Measurements from ENCODE around the gene ARF4. TPM values are rescaled to one million over a fixed set of nuclear protein-coding genes. Genes with fewer than 3 reads are reported as not detected.

The ARF4 gene
- total RNA-seq, 2 donors from 2014 or later = 213 to 250 TPM

GRCh38 chr3:57530071-57530608, 67.0 kb downstream of the ARF4 start:
- intact Hi-C loops (cut with DNase I) = no loop called here
- no peak overlapping the region for H3K9ac ChIP-seq (ENCODE audit: low read depth in 2 of 2, low read length in 2 of 2)
- DNase-seq = no peak

More at GRCh38 chr3:57530071-57530608, 67.0 kb downstream of the ARF4 start:
- Histone ChIP-seq H3K9me3 (no peaks in the 10 kb centered on the region), H3K4me3 (no peak overlapping the region), H3K4me1 (peaks cover 5% of the 10 kb centered on the region), H3K27me3 (no peaks in the 10 kb centered on the region), H3K27ac (no peak overlapping the region), H3K36me3 (no peaks in the 10 kb centered on the region)
- no peak for TF ChIP-seq CTCF (IDR thresholded peaks at IDR 0.05)

Other genes starting within 250 kb of the ARF4 start
- under 1 TPM; 0.02 to 0.05 TPM for gene DNAH12, start 53.0 kb downstream of the ARF4 start, total RNA-seq
- gene PDE12, start 41.1 kb downstream of the ARF4 start, total RNA-seq = 10 to 100 TPM; 24.4 to 34.5 TPM
- 10 to 100 TPM; 15.7 to 24.7 TPM for gene DENND6A, start 95.7 kb upstream of the ARF4 start, total RNA-seq
- 100 to 1,000 TPM in 1 of 2 donors, 10 to 100 TPM in 1; 81.1 to 124 TPM for gene SLMAP, start 159.0 kb upstream of the ARF4 start, total RNA-seq

Data from colonic mucosa (tissue), 4 donors.